Liver (tissue), 9 donors: ENCODE results near the gene ADCY3. TPM values are rescaled to one million over a fixed set of nuclear protein-coding genes. Genes with fewer than 3 reads are reported as not detected.

Experiments
- DNase-seq: peaks from one replicate; pipeline ENCODE4 v3.0.0-alpha.2; 2017; ENCODE audit warnings: low spot score
- H3K27ac ChIP-seq, 2 donors: one replicate each; pipeline ENCODE4 v1.7.0; 2013; ENCODE audit warnings: inconsistent platforms in 2 of 2, low read length in 2 of 2, control low read depth in 1 of 2, low read depth in 1 of 2, mild to moderate bottlenecking in 1 of 2
- H3K27me3 ChIP-seq, 4 donors: one replicate each; pipeline versions ENCODE4 v1.6.1 to v1.7.0; 2013; ENCODE audit warnings: low read length in 3 of 4, inconsistent platforms in 1 of 4, mild to moderate bottlenecking in 1 of 4, moderate library complexity in 1 of 4; ENCODE audit not compliant: control insufficient read depth in 4 of 4, insufficient read depth in 4 of 4
- H3K36me3 ChIP-seq, 4 donors: one replicate each; pipeline versions ENCODE4 v1.6.1 to v1.7.0; 2013; ENCODE audit warnings: low read length in 3 of 4, mild to moderate bottlenecking in 3 of 4, low read depth in 1 of 4, moderate library complexity in 1 of 4; ENCODE audit not compliant: control insufficient read depth in 4 of 4, insufficient read depth in 3 of 4
- H3K4me1 ChIP-seq, 4 donors: one replicate each; pipeline versions ENCODE4 v1.6.1 to v1.7.0; 2013; ENCODE audit warnings: low read length in 3 of 4, mild to moderate bottlenecking in 3 of 4, moderate library complexity in 1 of 4; ENCODE audit not compliant: control insufficient read depth in 4 of 4, insufficient read depth in 4 of 4
- H3K4me3 ChIP-seq, 3 donors: one replicate each; pipeline versions ENCODE4 v1.6.1 to v1.7.0; 2013; ENCODE audit warnings: low read length in 3 of 3, control low read depth in 1 of 3, low read depth in 1 of 3, mild to moderate bottlenecking in 1 of 3
- H3K9ac ChIP-seq, 2 donors: one replicate each; pipeline ENCODE4 v1.7.0; 2013; ENCODE audit warnings: low read length in 2 of 2, mild to moderate bottlenecking in 2 of 2, moderate library complexity in 2 of 2, control low read depth in 1 of 2, low read depth in 1 of 2
- H3K9me3 ChIP-seq, 4 donors: one replicate each; pipeline versions ENCODE4 v1.6.1 to v1.7.0; 2013; ENCODE audit warnings: low read length in 3 of 4; ENCODE audit not compliant: control insufficient read depth in 4 of 4
- ATF3 ChIP-seq: IDR thresholded peaks from 2 replicates; pipeline ENCODE4 v1.6.1; 2016; ENCODE audit warnings: antibody characterized with exemption
- CTCF ChIP-seq: fragments of 150-350 bp; IDR thresholded peaks from 2 replicates; pipeline ENCODE4 v1.5.1; 2017; ENCODE audit warnings: improper control_type of control experiment, low read depth, low read length; ENCODE audit not compliant: missing input control
- EGR1 ChIP-seq, 2 donors: IDR thresholded peaks; 2 replicates each; pipeline ENCODE4 v1.6.1; 2016 to 2018; ENCODE audit warnings: antibody characterized with exemption in 2 of 2, low read depth in 2 of 2
- FOXA1 ChIP-seq: IDR thresholded peaks from 2 replicates; pipeline ENCODE4 v1.6.1; 2016; ENCODE audit warnings: antibody characterized with exemption
- FOXA2 ChIP-seq: IDR thresholded peaks from 2 replicates; pipeline ENCODE4 v1.6.1; 2016; ENCODE audit warnings: antibody characterized with exemption
- GABPA ChIP-seq, 2 donors: IDR thresholded peaks in 1 of 2; conservative IDR thresholded peaks in 1 of 2; 2 replicates each; pipeline ENCODE4 v1.6.1; 2016; ENCODE audit warnings: antibody characterized with exemption in 2 of 2, mild to moderate bottlenecking in 1 of 2, moderate library complexity in 1 of 2
- HNF4A ChIP-seq, 2 donors: conservative IDR thresholded peaks; 2 replicates each; pipeline ENCODE4 v1.6.1; 2016; ENCODE audit warnings: antibody characterized with exemption in 2 of 2, mild to moderate bottlenecking in 2 of 2
- HNF4G ChIP-seq: IDR thresholded peaks from 2 replicates; pipeline ENCODE4 v1.6.1; 2016; ENCODE audit warnings: antibody characterized with exemption
- JUND ChIP-seq, 2 donors: IDR thresholded peaks; 2 replicates each; pipeline ENCODE4 v1.6.1; 2016; ENCODE audit warnings: antibody characterized with exemption in 2 of 2
- MAX ChIP-seq: IDR thresholded peaks from 2 replicates; pipeline ENCODE4 v1.6.1; 2016; ENCODE audit warnings: antibody characterized with exemption
- NR2F2 ChIP-seq: IDR thresholded peaks from 2 replicates; pipeline ENCODE4 v1.6.1; 2016; ENCODE audit warnings: antibody characterized with exemption
- RAD21 ChIP-seq, 2 donors: IDR thresholded peaks; 2 replicates each; pipeline ENCODE4 v1.6.1; 2016; ENCODE audit warnings: antibody characterized with exemption in 2 of 2, mild to moderate bottlenecking in 2 of 2
- REST ChIP-seq: IDR thresholded peaks from 2 replicates; pipeline ENCODE4 v1.6.1; 2016; ENCODE audit warnings: antibody characterized with exemption, mild to moderate bottlenecking
- RXRA ChIP-seq, 2 donors: IDR thresholded peaks; 2 replicates each; pipeline ENCODE4 v1.6.1; 2017 to 2018; ENCODE audit warnings: antibody characterized with exemption in 2 of 2, mild to moderate bottlenecking in 1 of 2
- SP1 ChIP-seq: IDR thresholded peaks from 2 replicates; pipeline ENCODE4 v1.6.1; 2018; ENCODE audit warnings: antibody characterized with exemption, mild to moderate bottlenecking
- TAF1 ChIP-seq: conservative IDR thresholded peaks from 2 replicates; pipeline ENCODE4 v1.6.1; 2016; ENCODE audit warnings: antibody characterized with exemption, mild to moderate bottlenecking
- YY1 ChIP-seq: IDR thresholded peaks from 2 replicates; pipeline ENCODE4 v1.6.1; 2016; ENCODE audit warnings: antibody characterized with exemption, mild to moderate bottlenecking
- ZBTB33 ChIP-seq: IDR thresholded peaks from 2 replicates; pipeline ENCODE4 v1.6.1; 2016; ENCODE audit warnings: antibody characterized with exemption
- WGBS: extraction: QIAGEN DNeasy Blood & Tissue Kit; methylation state at CpG from one replicate; pipeline ENCODE4 v1.1.7; 2013; 5-methylcytosine and 5-hydroxymethylcytosine counted together
- polyA plus RNA-seq, 2 donors: library from polyadenylated mRNA; stranded (reverse) in 1 of 2; unstranded in 1 of 2; fragments of 200-250 nt in 1 of 2; fragments of >200 nt in 1 of 2; fragmentation: Nextera tagmentation in 1 of 2; extraction: Ambion mirVana in 1 of 2; gene quantifications; one replicate each; pipeline versions ENCODE4 v1.2.1 to v1.2.3, GENCODE V29; 2013 to 2015
- total RNA-seq, 2 donors: library from RNA; depleted of rRNA; stranded (reverse); fragments of >200 nt; gene quantifications; one replicate each; pipeline ENCODE4 v1.2.3, GENCODE V29; 2014
- donor health status: healthy.
- donor health status: healthy.
- donor health status: healthy.
- donor health status: healthy.
- donor health status: healthy.

Gene ADCY3
- total and polyA plus RNA-seq, 4 donors, result 0.99 to 8.4 (median 6.4) TPM

GRCh38 chr2:24845691-24846090 is 74.3 kb downstream of the ADCY3 start:
- no peaks in the 10 kb centered on the region for H3K4me1 ChIP-seq
- no peak for DNase-seq
- no peaks in the 10 kb centered on the region for H3K27me3 ChIP-seq
- H3K4me3 ChIP-seq, result no peak overlapping the region
- no peaks in the 10 kb centered on the region for H3K9me3 ChIP-seq
- H3K36me3 ChIP-seq, result no peaks in the 10 kb centered on the region
- no peak for TF ChIP-seq MAX
- TF ChIP-seq FOXA1, result no peak
- no peak for TF ChIP-seq YY1
- no peak for TF ChIP-seq TAF1
- no peak for TF ChIP-seq JUND (IDR thresholded peaks at IDR 0.05)
- TF ChIP-seq HNF4G, result no peak
- no peak for TF ChIP-seq SP1
- no peak for TF ChIP-seq HNF4A (conservative IDR thresholded peaks at IDR 0.05)
- TF ChIP-seq GABPA (IDR thresholded peaks at IDR 0.05 in 1 of 2, conservative IDR thresholded peaks at IDR 0.05 in 1 of 2), result no peak
- TF ChIP-seq EGR1 (IDR thresholded peaks at IDR 0.05; ENCODE audit: low read depth in 2 of 2), result no peak
- no peak for TF ChIP-seq ATF3
- TF ChIP-seq REST, result no peak
- TF ChIP-seq NR2F2, result no peak
- TF ChIP-seq CTCF, result no peak
- no peak for TF ChIP-seq ZBTB33
- TF ChIP-seq FOXA2, result no peak
- TF ChIP-seq RAD21 (IDR thresholded peaks at IDR 0.05), result no peak
- no peak for TF ChIP-seq RXRA (IDR thresholded peaks at IDR 0.05)
- no peak overlapping the region for H3K9ac ChIP-seq
- H3K27ac ChIP-seq, result no peak overlapping the region
- WGBS, result 96% methylated on average over 5 of the region's 5 CpGs
